ENCODE measurements around the gene CD22.

- TF ChIP-seq CTCF (IDR thresholded peaks at IDR 0.05), result no peak
- no peak for TF ChIP-seq POLR2A (IDR thresholded peaks at IDR 0.05)
These were observed 41.7 kb downstream of the CD22 start, which contains the start of gene GPR42 for GRCh38 chr19:35370722-35371121.

Data from prostate gland (tissue), 2 donors.